Stimulated activated CD4-positive, alpha-beta T cell treated with anti-CD3 and anti-CD28 coated beads, Interleukin-12 subunit alpha, Interleukin-12 subunit beta, amount 100 ng/mL, for 24 hours (primary cell): Measurements from ENCODE around the gene TENT5C.

Source experiments
- DNase-seq, 2 experiments: peaks; one replicate each; pipeline ENCODE4 v3.0.0-alpha.2; 2020; ENCODE audit warnings: low read depth in 2 of 2

The TENT5C gene

GRCh38 chr1:117676615-117677130 is 70.8 kb downstream of the TENT5C start:
- DNase-seq, result no peak
